Occipital lobe (tissue), 2 donors: ENCODE data around the gene BSND. TPM values are rescaled to one million over a fixed set of nuclear protein-coding genes. Genes with fewer than 3 reads are reported as not detected.

ENCODE experiments used
- DNase-seq: peaks from one replicate; lab custom pipeline; 2025; lab: John Stamatoyannopoulos, UW
- total RNA-seq: library from RNA; depleted of rRNA; stranded (reverse); fragments of >200 nt; gene quantifications from one replicate; pipeline ENCODE4 v1.2.3, GENCODE V29; 2014

The BSND gene
- total RNA-seq, 1 donor from 2014 or later: not detected

GRCh38 chr1:55060133-55060999, 61.6 kb downstream of the BSND start:
- no peak for DNase-seq

- DNase-seq: no peak
Observed at GRCh38 chr1:55061000-55061705, 62.4 kb downstream of the BSND start.

Other genes with a start within 250 kb of the BSND start
- 3.7 TPM for gene PARS2, start 234.4 kb upstream of the BSND start, total RNA-seq
- gene TTC22, start 197.6 kb upstream of the BSND start, total RNA-seq: 0.16 TPM
- 40.7 TPM for gene DHCR24, start 111.7 kb upstream of the BSND start, total RNA-seq
- gene TMEM61, start 18.3 kb upstream of the BSND start, total RNA-seq: 0.16 TPM
- gene PCSK9, start 40.6 kb downstream of the BSND start, total RNA-seq: 4.1 TPM
- 93.9 TPM for gene USP24, start 216.4 kb downstream of the BSND start, total RNA-seq